Prostate gland (tissue), 1 donor: ENCODE measurements around the gene SPRED2.

Experiments
- POLR2A ChIP-seq: fragments of 450-650 bp; IDR thresholded peaks from one replicate; pipeline ENCODE4 v1.6.1; 2016; ENCODE audit warnings: antibody characterized with exemption, mild to moderate bottlenecking
- POLR2AphosphoS5 ChIP-seq: sonication (generic); formaldehyde crosslinking; IDR thresholded peaks from one replicate; pipeline ENCODE4 v1.6.1; 2017; ENCODE audit warnings: antibody characterized with exemption

- TF ChIP-seq POLR2AphosphoS5 (no peak), POLR2A (no peak)
These were observed 47.1 kb upstream of the SPRED2 start for GRCh38 chr2:65479524-65479923.
